SU-DHL-6 (cell line): ENCODE results near the gene MYBPHL.

Experiments
- EZH2phosphoT487 ChIP-seq: fragments of 200-600 bp; sonication (generic), shearing (Covaris generic); conservative IDR thresholded peaks from 2 replicates; pipeline ENCODE4 v1.6.1; 2018; ENCODE audit warnings: mild to moderate bottlenecking, antibody characterized with exemption, low read length, moderate library complexity, mixed read lengths
- TF ChIP-seq, protein P1 (sequence below): fragments of 200-600 bp; sonication (generic); IDR thresholded peaks from one replicate; pipeline ENCODE4 v1.5.1; 2017; ENCODE audit warnings: antibody characterized with exemption, mild to moderate bottlenecking, low read length, moderate library complexity; ENCODE audit not compliant: insufficient read depth, poor library complexity, severe bottlenecking

DNA sequence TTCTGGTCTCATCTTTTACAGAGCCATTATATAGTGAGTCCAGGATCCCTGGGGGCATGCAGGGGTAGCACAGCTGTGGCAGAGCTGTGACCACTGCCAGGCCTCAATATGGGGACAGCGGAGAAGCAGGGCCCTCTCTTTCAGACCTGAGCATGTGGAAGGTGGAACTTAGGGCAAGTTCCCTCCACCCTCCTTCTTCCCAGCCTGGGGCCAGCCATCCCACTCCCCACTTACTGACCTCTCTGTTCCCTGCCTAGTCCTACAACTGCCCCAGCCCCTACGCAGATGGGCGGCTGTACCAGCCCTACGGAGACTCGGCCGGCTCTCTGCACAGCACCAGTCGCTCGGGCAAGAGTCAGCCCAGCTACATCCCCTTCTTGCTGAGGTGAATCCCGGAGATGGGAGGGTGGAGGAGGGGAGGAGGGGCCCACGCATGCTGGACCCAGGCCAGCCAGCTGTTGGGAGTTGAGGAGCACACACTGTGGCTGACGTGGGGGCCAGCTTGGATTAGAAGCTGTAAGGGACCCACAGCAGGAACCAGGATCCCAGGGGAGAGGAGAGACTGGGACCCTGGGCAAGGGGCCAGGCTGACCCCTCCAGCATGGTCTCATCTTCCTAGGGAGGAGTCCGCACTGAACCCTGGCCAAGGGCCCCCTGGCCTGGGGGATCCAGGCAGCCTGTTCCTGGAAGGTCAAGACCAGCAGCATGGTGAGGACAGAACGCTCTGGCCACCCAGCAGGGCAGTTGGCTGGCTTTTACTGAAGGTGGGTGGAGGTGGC is 34.6 kb downstream of the MYBPHL start:
- TF ChIP-seq, protein P1, sequence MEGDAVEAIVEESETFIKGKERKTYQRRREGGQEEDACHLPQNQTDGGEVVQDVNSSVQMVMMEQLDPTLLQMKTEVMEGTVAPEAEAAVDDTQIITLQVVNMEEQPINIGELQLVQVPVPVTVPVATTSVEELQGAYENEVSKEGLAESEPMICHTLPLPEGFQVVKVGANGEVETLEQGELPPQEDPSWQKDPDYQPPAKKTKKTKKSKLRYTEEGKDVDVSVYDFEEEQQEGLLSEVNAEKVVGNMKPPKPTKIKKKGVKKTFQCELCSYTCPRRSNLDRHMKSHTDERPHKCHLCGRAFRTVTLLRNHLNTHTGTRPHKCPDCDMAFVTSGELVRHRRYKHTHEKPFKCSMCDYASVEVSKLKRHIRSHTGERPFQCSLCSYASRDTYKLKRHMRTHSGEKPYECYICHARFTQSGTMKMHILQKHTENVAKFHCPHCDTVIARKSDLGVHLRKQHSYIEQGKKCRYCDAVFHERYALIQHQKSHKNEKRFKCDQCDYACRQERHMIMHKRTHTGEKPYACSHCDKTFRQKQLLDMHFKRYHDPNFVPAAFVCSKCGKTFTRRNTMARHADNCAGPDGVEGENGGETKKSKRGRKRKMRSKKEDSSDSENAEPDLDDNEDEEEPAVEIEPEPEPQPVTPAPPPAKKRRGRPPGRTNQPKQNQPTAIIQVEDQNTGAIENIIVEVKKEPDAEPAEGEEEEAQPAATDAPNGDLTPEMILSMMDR = no peak
- TF ChIP-seq EZH2phosphoT487 = no peak
